ENCODE results near the gene SLC12A2.
A peak's percentile ranks its signal among the peaks of the same experiment; 100 is the strongest.

SLC12A2 gene

DNA sequence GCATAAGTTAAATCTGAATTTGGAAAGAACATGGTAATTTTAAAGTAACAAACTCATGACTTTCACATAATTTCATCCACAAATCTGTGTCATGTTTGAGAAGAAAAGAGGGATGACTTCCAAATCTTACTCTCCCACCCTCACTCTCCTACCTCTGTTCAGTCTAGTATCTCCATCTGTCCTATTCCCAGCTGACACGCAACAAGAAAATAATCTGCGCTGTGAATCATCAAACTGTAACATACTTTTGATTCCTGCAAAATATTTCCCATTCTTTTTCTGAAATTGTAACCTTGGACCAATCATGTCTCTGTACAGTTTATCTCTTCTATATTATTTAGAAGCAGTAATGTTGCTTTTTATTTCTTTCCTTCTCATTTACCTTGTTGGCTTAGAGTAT, 91.4 kb downstream of the SLC12A2 start:
- H3K9ac ChIP-seq (ENCODE audit: low read depth, low read length): no peak overlapping the region
- H3K36me3 ChIP-seq (ENCODE audit: insufficient read depth, low read length): no peaks in the 10 kb centered on the region
- no peaks in the 10 kb centered on the region for H3K9me3 ChIP-seq (replicated peaks; ENCODE audit: low read length)
- H3K4me2 ChIP-seq (ENCODE audit: low read length): no peak overlapping the region
- H3K4me1 ChIP-seq (ENCODE audit: control insufficient read depth, insufficient read depth, low read length): peaks cover 9% of the 10 kb centered on the region
- H3K27me3 ChIP-seq (ENCODE audit: control insufficient read depth, insufficient read depth, low read length): no peaks in the 10 kb centered on the region
- no peak overlapping the region for H3K4me3 ChIP-seq (ENCODE audit: low read length)

DNA sequence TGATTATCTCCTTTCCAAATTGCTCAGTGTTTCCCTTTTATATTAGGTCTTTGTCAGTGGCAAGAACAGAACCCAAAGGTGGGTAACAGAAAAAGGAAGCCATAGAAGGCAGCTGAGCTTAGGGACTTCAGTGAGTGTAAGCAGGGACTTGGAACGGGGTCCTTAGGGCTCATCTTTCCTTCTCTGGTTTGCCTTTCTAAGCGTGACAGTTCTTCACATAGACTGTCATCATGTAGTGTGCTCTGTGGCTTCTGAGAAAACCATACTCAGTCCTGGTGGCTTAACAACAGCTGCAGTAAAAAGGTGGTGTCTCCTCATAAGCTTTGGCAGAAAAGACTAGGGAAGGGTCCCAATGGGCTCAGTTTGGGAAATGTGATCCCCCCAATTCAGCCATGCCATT, 108.8 kb downstream of the SLC12A2 start:
- Histone ChIP-seq H3K4me3 (ENCODE audit: low read length) (no peak overlapping the region), H3K36me3 (ENCODE audit: insufficient read depth, low read length) (no peaks in the 10 kb centered on the region), H3K4me2 (ENCODE audit: low read length) (no peak overlapping the region), H3K9ac (ENCODE audit: low read depth, low read length) (no peak overlapping the region), H3K27me3 (ENCODE audit: control insufficient read depth, insufficient read depth, low read length) (no peaks in the 10 kb centered on the region), H3K9me3 (replicated peaks; ENCODE audit: low read length) (no peaks in the 10 kb centered on the region), H3K4me1 (ENCODE audit: control insufficient read depth, insufficient read depth, low read length) (peaks cover 4% of the 10 kb centered on the region)

DNA sequence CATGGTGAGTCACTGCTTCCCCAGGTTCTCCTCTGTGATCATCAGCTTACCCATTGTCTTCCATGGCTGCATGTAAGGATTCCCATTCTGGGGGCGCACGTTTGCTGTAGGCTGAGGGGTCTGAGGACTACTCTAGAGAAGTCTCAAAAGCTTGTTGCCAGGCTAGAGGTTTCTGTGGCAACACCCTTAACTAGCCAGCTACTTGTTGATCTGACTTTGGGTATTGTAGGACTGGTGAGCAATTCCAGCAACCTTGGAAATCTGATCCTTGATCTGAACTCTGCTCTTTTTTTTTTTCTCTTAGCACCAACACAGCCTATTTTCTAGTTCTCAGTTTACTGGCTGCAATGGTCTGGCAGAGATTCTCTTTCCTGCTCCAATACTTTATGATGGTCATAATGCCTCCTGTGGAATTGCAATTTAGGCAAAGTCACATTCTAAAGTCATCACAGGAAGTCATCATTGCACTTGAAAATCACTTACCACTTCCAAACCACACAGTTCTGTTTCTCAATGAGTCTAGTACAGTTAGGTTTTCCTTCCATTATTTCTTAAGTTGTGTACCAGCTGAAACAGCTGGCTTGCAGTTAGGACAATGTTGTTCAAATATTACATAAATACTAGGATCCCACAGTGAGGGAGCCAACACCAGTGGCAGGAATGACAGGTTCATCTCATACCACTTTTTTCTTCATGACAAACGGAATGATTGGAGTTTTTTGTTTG, 110.3 kb downstream of the SLC12A2 start:
- Histone ChIP-seq H3K9me3 (replicated peaks; ENCODE audit: low read length) (no peaks in the 10 kb centered on the region), H3K4me1 (ENCODE audit: control insufficient read depth, insufficient read depth, low read length) (peaks cover 4% of the 10 kb centered on the region), H3K9ac (ENCODE audit: low read depth, low read length) (no peak overlapping the region), H3K4me3 (ENCODE audit: low read length) (no peak overlapping the region), H3K27me3 (ENCODE audit: control insufficient read depth, insufficient read depth, low read length) (no peaks in the 10 kb centered on the region), H3K4me2 (ENCODE audit: low read length) (no peak overlapping the region), H3K36me3 (ENCODE audit: insufficient read depth, low read length) (no peaks in the 10 kb centered on the region)

DNA sequence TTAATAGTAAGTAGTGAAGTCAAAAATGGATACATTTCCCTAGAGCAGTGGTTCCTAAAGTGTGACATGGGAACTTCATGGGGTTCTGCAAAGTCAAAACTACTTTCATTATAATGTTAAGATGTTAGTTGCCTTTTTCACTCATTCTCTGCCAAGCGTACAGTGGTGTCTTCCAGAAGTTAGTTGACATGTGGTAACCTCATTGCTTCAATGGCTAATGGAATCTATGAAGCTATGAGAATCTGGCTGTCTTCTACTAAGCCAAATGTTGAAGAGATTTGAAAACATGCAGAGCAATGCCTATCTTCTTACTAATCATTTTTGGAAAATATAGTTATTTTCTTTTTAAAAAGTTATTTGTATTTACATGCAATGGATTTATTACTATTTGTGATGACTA, 111.8 kb downstream of the SLC12A2 start:
- Histone ChIP-seq H3K4me3 (ENCODE audit: low read length) (no peak overlapping the region), H3K9me3 (replicated peaks; ENCODE audit: low read length) (no peaks in the 10 kb centered on the region), H3K4me2 (ENCODE audit: low read length) (no peak overlapping the region), H3K36me3 (ENCODE audit: insufficient read depth, low read length) (no peaks in the 10 kb centered on the region), H3K27me3 (ENCODE audit: control insufficient read depth, insufficient read depth, low read length) (no peaks in the 10 kb centered on the region), H3K9ac (ENCODE audit: low read depth, low read length) (no peak overlapping the region), H3K4me1 (ENCODE audit: control insufficient read depth, insufficient read depth, low read length) (peaks cover 4% of the 10 kb centered on the region)

DNA sequence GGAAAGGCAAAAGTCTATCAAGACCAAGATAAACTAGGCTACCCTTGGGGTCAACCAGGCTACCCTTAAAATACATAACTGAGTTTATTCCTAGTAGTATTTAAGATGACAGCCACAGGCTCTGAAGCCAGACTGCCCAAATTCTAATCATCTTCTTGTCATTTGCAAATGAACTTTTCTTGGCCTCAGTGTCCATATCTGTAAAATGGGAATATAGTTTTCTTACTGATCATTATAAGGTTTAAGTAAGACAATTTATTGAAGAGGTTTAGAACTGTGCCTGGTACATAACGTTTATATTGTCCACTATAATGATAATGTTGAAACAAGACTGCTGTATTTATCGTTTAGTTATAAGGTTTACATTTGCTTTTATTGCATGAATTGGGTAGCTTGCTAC, 112.5 kb downstream of the SLC12A2 start:
- Histone ChIP-seq H3K36me3 (ENCODE audit: insufficient read depth, low read length) (no peaks in the 10 kb centered on the region), H3K4me1 (ENCODE audit: control insufficient read depth, insufficient read depth, low read length) (peaks cover 4% of the 10 kb centered on the region), H3K9ac (ENCODE audit: low read depth, low read length) (no peak overlapping the region), H3K4me2 (ENCODE audit: low read length) (no peak overlapping the region), H3K27me3 (ENCODE audit: control insufficient read depth, insufficient read depth, low read length) (no peaks in the 10 kb centered on the region), H3K9me3 (replicated peaks; ENCODE audit: low read length) (no peaks in the 10 kb centered on the region), H3K4me3 (ENCODE audit: low read length) (no peak overlapping the region)

DNA sequence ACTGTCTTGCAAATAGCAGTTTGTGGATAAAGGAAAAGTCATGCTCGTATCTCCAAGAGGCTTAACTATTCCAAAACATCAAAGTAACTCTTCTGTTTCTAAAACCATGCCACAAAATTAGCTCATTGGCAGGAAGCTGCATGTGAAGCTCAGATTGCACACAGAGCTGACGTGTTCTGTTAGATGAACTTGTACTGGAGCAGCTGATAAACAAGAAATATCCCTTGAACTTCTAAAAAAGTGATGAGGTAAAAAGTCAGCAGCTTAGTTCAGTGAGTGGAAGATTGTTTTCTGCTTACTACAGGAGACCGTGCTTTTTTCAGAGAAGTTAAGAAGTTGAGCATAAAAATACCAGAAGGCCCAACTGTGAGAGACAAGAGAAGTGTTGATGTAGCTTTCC, 113.2 kb downstream of the SLC12A2 start:
- H3K4me3 ChIP-seq (ENCODE audit: low read length): no peak overlapping the region
- H3K4me1 ChIP-seq (ENCODE audit: control insufficient read depth, insufficient read depth, low read length): peaks cover 4% of the 10 kb centered on the region
- H3K9me3 ChIP-seq (replicated peaks; ENCODE audit: low read length): no peaks in the 10 kb centered on the region
- H3K36me3 ChIP-seq (ENCODE audit: insufficient read depth, low read length): no peaks in the 10 kb centered on the region
- H3K4me2 ChIP-seq (ENCODE audit: low read length): no peak overlapping the region
- H3K9ac ChIP-seq (ENCODE audit: low read depth, low read length): no peak overlapping the region
- no peaks in the 10 kb centered on the region for H3K27me3 ChIP-seq (ENCODE audit: control insufficient read depth, insufficient read depth, low read length)

DNA sequence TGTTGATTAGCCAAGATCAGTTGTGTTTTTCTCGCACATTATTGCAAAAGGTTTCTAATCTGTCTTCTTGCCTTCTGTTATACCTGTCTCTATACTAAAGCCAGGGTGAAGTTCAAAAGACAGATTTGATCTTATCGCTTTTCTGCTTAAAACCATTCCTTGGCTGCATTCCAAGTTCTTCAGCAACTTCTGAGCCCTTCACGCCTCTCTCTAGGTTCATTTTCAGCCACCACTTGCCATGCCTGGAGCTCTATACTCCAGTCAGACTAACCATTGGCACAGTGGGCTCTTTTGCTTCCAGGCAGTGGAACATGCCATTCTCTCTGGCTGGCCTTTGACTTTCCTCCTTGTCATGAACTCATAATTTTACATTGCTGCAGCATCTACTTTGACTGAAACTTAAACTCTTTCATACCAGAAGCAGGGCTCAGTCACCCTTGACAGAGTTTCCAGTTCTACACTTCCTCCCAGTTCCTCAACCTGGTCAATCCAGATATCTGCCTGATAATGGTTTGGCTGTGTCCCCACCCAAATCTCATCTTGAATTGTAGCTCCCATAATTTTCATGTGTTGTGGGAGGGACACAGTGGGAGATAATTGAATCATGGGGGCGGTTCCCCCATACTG, 114.4 kb downstream of the SLC12A2 start:
- Histone ChIP-seq H3K9me3 (replicated peaks; ENCODE audit: low read length) (no peaks in the 10 kb centered on the region), H3K36me3 (ENCODE audit: insufficient read depth, low read length) (no peaks in the 10 kb centered on the region), H3K4me2 (ENCODE audit: low read length) (no peak overlapping the region), H3K9ac (ENCODE audit: low read depth, low read length) (no peak overlapping the region), H3K27me3 (ENCODE audit: control insufficient read depth, insufficient read depth, low read length) (no peaks in the 10 kb centered on the region), H3K4me3 (ENCODE audit: low read length) (no peak overlapping the region), H3K4me1 (ENCODE audit: control insufficient read depth, insufficient read depth, low read length) (peaks cover 4% of the 10 kb centered on the region)

DNA sequence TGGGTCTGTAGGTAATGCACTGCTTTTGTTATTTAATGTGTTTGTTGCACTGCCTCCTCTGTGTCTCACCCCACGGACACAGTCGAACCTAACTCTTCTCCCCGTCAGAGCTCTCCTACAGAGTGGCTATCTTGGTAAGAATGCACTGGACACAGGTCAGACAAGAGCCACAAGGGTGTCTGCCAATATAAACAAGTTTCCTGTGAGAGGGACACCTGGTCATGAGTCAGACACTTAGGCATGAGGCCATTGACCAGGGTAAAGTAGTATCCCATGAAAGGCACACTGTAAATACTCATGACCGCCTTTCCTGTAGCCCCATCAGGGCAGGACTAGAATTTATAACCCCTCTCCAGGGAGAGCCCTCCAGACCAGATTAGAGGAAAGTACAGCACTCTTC, 115.5 kb downstream of the SLC12A2 start:
- Histone ChIP-seq H3K4me1 (ENCODE audit: control insufficient read depth, insufficient read depth, low read length) (peaks cover 4% of the 10 kb centered on the region), H3K36me3 (ENCODE audit: insufficient read depth, low read length) (no peaks in the 10 kb centered on the region), H3K27me3 (ENCODE audit: control insufficient read depth, insufficient read depth, low read length) (no peaks in the 10 kb centered on the region), H3K9ac (ENCODE audit: low read depth, low read length) (no peak overlapping the region), H3K4me2 (ENCODE audit: low read length) (no peak overlapping the region), H3K4me3 (ENCODE audit: low read length) (no peak overlapping the region), H3K9me3 (replicated peaks; ENCODE audit: low read length) (no peaks in the 10 kb centered on the region)

DNA sequence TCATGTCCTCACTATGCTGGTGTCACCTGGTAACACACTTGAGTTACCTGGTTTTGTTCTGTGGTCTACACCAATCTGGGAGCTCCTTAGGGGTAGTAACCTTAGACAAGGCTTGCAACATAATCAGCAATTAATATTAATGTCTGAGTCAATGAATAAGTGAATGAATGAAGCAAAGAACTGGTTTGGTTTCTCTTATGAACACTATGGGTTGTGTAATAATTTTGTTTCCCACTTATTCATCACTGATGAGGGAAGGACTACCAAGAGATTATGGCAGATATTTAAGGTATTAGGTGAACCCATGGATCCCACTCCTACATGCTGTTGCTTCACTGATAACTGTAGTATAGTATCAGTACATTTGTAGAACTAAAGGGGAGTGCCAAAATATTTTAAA, 116.0 kb downstream of the SLC12A2 start:
- no peak overlapping the region for H3K9ac ChIP-seq (ENCODE audit: low read depth, low read length)
- H3K4me3 ChIP-seq (ENCODE audit: low read length): no peak overlapping the region
- no peaks in the 10 kb centered on the region for H3K9me3 ChIP-seq (replicated peaks; ENCODE audit: low read length)
- H3K4me2 ChIP-seq (ENCODE audit: low read length): no peak overlapping the region
- H3K36me3 ChIP-seq (ENCODE audit: insufficient read depth, low read length): no peaks in the 10 kb centered on the region
- no peaks in the 10 kb centered on the region for H3K27me3 ChIP-seq (ENCODE audit: control insufficient read depth, insufficient read depth, low read length)
- peaks cover 4% of the 10 kb centered on the region for H3K4me1 ChIP-seq (ENCODE audit: control insufficient read depth, insufficient read depth, low read length)

DNA sequence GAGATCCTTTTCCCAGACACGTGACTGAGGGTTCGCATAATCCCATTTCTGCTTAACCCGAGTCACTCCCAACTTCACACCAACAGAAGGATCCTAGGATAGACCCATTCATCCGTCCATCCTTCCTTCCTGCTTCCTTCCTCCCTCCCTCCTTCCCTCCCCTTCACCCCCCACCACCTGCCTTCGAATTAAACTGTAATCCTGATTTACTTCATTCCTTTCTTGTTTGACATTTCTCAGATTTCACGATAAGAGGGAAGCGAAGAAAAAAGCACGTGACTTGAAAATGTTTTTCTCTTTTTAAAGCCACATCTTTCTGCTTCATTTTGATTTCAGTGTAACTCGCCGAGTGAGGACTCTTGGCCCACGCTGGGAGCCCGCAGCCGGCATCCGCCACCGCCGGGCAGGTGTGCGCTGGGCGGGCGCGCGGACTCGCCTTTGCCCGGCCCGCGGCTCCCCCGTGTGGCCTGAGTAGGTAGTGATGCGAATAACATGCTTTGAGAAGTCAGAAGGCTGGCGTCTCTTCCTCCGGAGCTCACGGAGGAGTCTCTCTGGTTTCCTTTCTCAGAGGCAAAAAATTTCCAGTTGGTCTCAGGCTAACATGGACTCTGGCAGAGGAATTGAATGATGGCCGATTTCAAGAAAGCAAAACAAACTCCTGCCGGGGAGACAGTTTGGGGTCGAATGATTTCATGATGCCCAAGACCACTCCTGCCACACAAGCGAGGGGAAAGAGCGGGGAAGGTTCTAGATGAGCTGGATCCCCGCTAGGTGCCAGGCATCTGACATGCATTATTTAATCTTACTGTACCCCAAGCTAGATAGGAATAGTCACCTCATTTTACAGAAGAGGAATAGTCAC, 117.7 kb downstream of the SLC12A2 start:
- no peaks in the 10 kb centered on the region for H3K9me3 ChIP-seq (replicated peaks; ENCODE audit: low read length)
- H3K27me3 ChIP-seq (ENCODE audit: control insufficient read depth, insufficient read depth, low read length): no peaks in the 10 kb centered on the region
- no peaks in the 10 kb centered on the region for H3K36me3 ChIP-seq (ENCODE audit: insufficient read depth, low read length)
- H3K4me3 ChIP-seq (ENCODE audit: low read length): peak overlapping the region; percentile 53
- peak overlapping the region; percentile 84 for H3K4me2 ChIP-seq (ENCODE audit: low read length)
- H3K4me1 ChIP-seq (ENCODE audit: control insufficient read depth, insufficient read depth, low read length): peaks cover 4% of the 10 kb centered on the region
- peak overlapping the region; percentile 18 for H3K9ac ChIP-seq (ENCODE audit: low read depth, low read length)

DNA sequence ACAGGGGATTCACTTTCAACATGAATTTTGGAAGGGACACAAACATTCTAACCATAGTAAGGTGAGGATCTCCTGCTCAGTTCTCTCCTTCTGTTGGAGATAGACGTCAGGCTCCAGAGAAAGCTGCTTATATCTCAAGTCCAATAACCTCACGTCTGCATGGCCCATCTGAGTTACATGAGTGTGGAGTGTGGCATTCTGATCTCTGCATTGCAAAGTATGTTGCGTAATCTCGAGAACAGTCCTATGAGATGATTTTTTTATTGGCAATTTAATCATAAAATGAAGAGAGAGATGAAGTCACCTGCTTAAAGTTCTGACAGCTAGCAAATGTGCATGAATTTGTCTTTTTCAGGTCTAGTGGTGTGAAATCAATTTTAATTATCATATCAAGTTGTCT, 118.8 kb downstream of the SLC12A2 start:
- H3K4me1 ChIP-seq (ENCODE audit: control insufficient read depth, insufficient read depth, low read length): no peaks in the 10 kb centered on the region
- H3K9me3 ChIP-seq (replicated peaks; ENCODE audit: low read length): no peaks in the 10 kb centered on the region
- no peak overlapping the region for H3K9ac ChIP-seq (ENCODE audit: low read depth, low read length)
- no peak overlapping the region for H3K4me2 ChIP-seq (ENCODE audit: low read length)
- H3K36me3 ChIP-seq (ENCODE audit: insufficient read depth, low read length): no peaks in the 10 kb centered on the region
- no peaks in the 10 kb centered on the region for H3K27me3 ChIP-seq (ENCODE audit: control insufficient read depth, insufficient read depth, low read length)
- no peak overlapping the region for H3K4me3 ChIP-seq (ENCODE audit: low read length)
